ENCODE measurements around the gene IPO11.

The IPO11 gene

GRCh38 chr5:62536232-62536631, 123.7 kb downstream of the IPO11 start:
- Histone ChIP-seq H3K36me3 (peaks cover 7 to 19% (median 19%) of the 10 kb centered on the region in 3 donors), H3K4me1 (no peaks in the 10 kb centered on the region), H3K4me3 (no peak overlapping the region), H3K27ac (no peak overlapping the region), H3K27me3 (no peaks in the 10 kb centered on the region), H3K9me3 (no peaks in the 10 kb centered on the region)
- intact Hi-C loops (cut with DNase I; ENCODE audit: low total_unique reads), result no loop called here
- DNase-seq, result no peak
- TF ChIP-seq, protein P1, sequence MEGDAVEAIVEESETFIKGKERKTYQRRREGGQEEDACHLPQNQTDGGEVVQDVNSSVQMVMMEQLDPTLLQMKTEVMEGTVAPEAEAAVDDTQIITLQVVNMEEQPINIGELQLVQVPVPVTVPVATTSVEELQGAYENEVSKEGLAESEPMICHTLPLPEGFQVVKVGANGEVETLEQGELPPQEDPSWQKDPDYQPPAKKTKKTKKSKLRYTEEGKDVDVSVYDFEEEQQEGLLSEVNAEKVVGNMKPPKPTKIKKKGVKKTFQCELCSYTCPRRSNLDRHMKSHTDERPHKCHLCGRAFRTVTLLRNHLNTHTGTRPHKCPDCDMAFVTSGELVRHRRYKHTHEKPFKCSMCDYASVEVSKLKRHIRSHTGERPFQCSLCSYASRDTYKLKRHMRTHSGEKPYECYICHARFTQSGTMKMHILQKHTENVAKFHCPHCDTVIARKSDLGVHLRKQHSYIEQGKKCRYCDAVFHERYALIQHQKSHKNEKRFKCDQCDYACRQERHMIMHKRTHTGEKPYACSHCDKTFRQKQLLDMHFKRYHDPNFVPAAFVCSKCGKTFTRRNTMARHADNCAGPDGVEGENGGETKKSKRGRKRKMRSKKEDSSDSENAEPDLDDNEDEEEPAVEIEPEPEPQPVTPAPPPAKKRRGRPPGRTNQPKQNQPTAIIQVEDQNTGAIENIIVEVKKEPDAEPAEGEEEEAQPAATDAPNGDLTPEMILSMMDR (IDR thresholded peaks at IDR 0.05), result no peak

- TF ChIP-seq, protein P1 (IDR thresholded peaks at IDR 0.05), result no peak
- intact Hi-C loops (cut with DNase I; ENCODE audit: low total_unique reads), result no loop called here
- Histone ChIP-seq H3K4me1 (no peaks in the 10 kb centered on the region), H3K27me3 (no peaks in the 10 kb centered on the region), H3K27ac (no peak overlapping the region), H3K9me3 (no peaks in the 10 kb centered on the region), H3K36me3 (peaks cover 7 to 17% (median 14%) of the 10 kb centered on the region in 3 donors), H3K4me3 (no peak overlapping the region)
- DNase-seq, result no peak
Observed at GRCh38 chr5:62536783-62537182, 124.2 kb downstream of the IPO11 start.

DNA sequence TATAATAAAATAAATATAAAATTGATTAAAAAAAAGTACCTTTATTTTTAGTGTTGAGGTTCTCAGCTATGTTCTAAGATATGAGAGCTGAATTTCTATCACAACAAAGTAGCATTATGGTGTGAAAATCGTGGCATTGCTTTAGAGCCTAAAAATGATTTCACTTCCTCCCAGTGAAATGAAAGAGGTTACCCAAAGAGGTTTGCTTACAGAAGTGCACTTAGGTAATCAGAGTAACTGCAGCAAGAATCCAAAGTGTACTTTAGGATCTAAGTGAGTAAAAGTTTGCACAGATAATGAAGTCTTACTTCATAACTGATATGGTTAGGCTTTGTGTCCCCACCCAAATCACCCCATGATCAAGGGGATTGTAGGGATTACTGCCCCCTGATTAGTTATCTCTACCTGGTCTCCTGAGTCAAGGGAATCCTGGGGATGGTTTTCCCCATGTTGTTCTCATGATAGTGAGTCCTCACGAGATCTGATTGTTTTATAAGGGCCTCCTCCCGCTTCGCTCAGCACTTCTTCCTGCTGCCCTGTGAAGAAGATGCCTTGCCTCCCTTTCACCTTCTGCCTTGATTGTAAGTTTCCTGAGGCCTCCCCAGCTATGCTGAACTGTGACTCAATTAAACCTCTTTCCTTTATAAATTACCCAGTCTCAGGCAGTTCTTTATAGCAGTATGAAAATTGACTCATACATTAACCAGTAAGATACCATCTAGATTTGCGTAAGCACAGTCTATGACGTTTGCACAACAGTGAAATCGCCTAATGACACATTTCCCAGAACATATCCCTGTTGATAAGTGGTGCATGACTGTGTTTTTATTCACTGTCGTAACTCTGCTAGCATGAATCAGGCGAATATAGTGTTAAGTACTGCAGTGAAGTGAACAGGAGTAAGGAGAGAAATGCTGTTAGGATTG, 125.7 kb downstream of the IPO11 start:
- DNase-seq, result no peak
- TF ChIP-seq, protein P1 (IDR thresholded peaks at IDR 0.05), result no peak
- Histone ChIP-seq H3K36me3 (peaks cover 7 to 17% (median 9%) of the 10 kb centered on the region in 3 donors), H3K27ac (no peak overlapping the region), H3K9me3 (no peaks in the 10 kb centered on the region), H3K4me3 (no peak overlapping the region), H3K4me1 (no peaks in the 10 kb centered on the region), H3K27me3 (no peaks in the 10 kb centered on the region)
- intact Hi-C loops (cut with DNase I; ENCODE audit: low total_unique reads), result no loop called here

GRCh38 chr5:62542720-62543119, 130.2 kb downstream of the IPO11 start:
- TF ChIP-seq, protein P1 (IDR thresholded peaks at IDR 0.05), result no peak
- intact Hi-C loops (cut with DNase I; ENCODE audit: low total_unique reads), result no loop called here
- H3K27ac ChIP-seq, result no peak overlapping the region

GRCh38 chr5:62547945-62548630, 135.5 kb downstream of the IPO11 start:
- H3K27me3 ChIP-seq, result no peaks in the 10 kb centered on the region
- no peak overlapping the region for H3K27ac ChIP-seq
- intact Hi-C loops (cut with DNase I; ENCODE audit: low total_unique reads), result no loop called here
- H3K9me3 ChIP-seq, result no peaks in the 10 kb centered on the region
- no peaks in the 10 kb centered on the region for H3K4me1 ChIP-seq
- TF ChIP-seq, protein P1 (IDR thresholded peaks at IDR 0.05), result no peak
- no peak overlapping the region for H3K4me3 ChIP-seq
- peaks cover 0 to 12% (median 8%) of the 10 kb centered on the region in 3 donors for H3K36me3 ChIP-seq
- no peak for DNase-seq

More at GRCh38 chr5:62542720-62543119, 130.2 kb downstream of the IPO11 start:
- no peaks in the 10 kb centered on the region for H3K9me3 ChIP-seq
- DNase-seq, result no peak
- no peaks in the 10 kb centered on the region for H3K4me1 ChIP-seq
- H3K27me3 ChIP-seq, result no peaks in the 10 kb centered on the region
- H3K36me3 ChIP-seq, result peaks cover under 1 to 29% (median 16%) of the 10 kb centered on the region in 3 donors
- H3K4me3 ChIP-seq, result no peak overlapping the region

Data from tibial artery (tissue), 4 donors.